HG03060 (cell line): ENCODE data around the gene OTUD5.
"Not testable (repeated sequence)": the region's sequence is repeated elsewhere in the genome, so short reads cannot be mapped to it uniquely, and the experiment has no call there.

ENCODE experiments used
- ATAC-seq: cut with Tn5 transposase; IDR thresholded peaks from one replicate; pipeline ENCODE4 v1.9.1; 2021; ENCODE audit warnings: low read depth, moderate number of reproducible peaks; ENCODE audit not compliant: unreplicated experiment

The OTUD5 gene, protein sequence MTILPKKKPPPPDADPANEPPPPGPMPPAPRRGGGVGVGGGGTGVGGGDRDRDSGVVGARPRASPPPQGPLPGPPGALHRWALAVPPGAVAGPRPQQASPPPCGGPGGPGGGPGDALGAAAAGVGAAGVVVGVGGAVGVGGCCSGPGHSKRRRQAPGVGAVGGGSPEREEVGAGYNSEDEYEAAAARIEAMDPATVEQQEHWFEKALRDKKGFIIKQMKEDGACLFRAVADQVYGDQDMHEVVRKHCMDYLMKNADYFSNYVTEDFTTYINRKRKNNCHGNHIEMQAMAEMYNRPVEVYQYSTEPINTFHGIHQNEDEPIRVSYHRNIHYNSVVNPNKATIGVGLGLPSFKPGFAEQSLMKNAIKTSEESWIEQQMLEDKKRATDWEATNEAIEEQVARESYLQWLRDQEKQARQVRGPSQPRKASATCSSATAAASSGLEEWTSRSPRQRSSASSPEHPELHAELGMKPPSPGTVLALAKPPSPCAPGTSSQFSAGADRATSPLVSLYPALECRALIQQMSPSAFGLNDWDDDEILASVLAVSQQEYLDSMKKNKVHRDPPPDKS

DNA sequence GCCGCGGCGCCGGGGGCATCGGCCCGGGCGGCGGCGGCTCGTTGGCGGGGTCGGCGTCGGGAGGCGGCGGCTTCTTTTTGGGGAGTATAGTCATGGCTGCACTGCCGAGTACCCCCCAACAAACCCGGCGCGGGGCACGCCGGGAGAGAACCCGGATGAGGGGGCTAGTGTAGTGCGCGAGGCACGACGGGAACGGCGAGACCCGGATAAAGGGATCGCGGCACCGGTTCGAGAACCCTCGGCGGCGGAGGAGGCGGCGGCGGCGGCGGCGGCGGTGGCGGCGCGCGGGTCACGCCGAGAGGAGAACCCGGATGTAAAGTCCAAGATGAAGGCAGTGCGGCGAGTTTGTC lies at the start of gene OTUD5:
OTUD5 (minus strand) TSS at position 131 of the 350 bp plus-strand sequence; CDS start at position 94, 37 bp downstream.
- peak; percentile 9 for ATAC-seq

GRCh38 chrX:49003696-49004095 lies 46.3 kb upstream of the OTUD5 start:
- no peak for ATAC-seq

DNA sequence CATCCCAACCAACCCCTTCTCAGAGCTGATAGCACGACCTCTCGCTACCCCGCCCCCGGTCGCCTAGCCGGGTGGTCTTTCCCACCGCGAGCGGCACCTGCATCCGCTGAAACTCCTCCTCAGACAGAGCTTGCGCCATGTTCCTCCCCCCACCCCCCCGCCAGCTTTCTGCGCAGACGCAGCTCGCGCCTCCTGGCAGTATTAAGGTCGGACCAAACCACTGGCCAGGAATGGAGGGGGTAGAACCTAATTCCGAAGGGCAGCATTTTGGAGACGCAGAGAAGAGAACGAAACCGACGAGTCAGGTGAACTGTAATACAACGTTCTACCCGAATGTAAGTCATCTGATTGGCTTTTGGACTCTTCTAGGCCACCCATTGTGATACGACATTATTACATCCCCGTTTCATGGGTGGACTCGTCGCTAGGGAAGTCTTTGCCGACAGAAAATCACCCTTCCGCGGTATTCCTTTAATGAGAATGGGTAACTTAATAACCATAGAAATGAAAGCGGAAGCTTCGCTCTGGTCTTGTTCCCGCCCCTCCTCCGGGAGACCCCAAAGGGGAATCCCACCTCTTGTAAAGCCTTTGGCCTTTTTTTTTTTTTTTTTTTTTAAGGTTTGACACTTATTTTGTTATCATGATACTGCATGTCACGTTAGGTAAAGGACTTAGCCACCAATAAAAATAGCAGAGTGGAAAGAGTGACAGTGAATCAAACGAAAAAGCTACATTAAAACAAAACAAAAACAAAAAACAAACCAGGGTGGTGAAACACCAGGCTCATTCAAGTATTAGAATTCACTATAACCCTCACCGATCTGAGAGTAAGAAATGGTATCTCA lies 44.9 kb upstream of the OTUD5 start, which contains the start of gene GRIPAP1:
GRIPAP1 (minus strand) TSS at position 174 of the 845 bp plus-strand sequence; CDS start at position 139, 35 bp downstream.
- peak; percentile 77 for ATAC-seq

- no peak for ATAC-seq
Observed at GRCh38 chrX:49001521-49002090, 44.2 kb upstream of the OTUD5 start.

- no peak for ATAC-seq
Observed at GRCh38 chrX:49000636-49001035, 43.2 kb upstream of the OTUD5 start.

GRCh38 chrX:48999030-48999429 lies 41.6 kb upstream of the OTUD5 start:
- no peak for ATAC-seq

DNA sequence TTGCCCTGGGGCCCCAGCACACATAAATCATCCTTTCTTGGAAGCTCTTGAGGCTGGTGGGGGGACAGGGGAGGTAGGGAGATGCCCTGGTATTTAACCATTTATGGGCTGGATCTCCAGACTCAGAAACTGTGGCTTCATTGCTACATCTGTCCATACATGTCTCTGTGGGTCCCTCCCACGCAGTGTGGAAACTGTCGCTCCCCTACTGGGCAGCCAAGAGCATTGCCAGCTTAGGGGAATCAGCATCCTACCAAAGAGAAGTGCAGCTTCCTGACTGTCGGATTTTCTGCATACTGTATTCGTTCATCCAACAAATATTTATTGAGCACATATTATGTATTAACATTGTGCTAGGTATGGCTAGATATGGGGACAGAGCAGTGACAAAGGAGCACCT lies 41.0 kb upstream of the OTUD5 start:
- no peak for ATAC-seq

DNA sequence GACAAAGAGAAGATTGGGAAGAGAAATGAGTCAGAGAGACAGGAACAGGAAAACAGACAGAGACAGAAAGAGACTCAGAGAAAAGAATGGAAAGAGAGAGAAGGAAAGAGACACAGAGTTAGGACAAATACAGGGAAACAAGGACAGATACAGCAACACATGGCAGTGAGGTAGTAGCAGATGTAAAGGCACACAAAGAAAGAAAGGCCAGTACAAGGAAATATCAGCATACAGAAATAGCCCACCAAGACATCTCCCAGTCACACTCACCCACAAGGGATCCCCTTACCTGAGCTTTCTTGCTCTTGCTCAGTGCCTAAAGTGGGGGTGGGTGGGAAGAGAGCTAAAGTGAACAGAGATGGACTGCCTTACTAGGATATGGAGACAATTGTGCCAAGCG lies 40.5 kb upstream of the OTUD5 start:
- no peak for ATAC-seq

DNA sequence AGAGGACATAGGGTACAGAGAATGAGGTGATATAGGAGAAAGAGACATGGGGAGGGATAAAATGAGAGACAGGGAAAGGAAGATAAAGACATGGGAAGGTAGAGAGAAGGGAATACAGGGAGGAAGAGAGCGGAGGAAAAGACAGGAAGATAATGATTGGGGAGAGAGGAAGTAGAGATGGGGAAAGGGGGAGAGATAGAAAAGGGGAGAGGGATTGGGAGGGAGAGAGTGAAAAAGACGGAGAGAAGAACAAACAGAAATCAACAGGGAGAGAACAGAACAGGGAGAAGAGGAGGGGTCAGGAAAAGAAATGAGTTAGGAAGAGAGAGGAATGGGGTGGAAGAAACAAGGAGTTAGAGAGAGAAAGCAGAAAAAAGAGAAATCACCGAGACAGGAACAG lies 40.0 kb upstream of the OTUD5 start:
- ATAC-seq = no peak

- ATAC-seq = no peak
Observed at GRCh38 chrX:48996969-48997368, 39.6 kb upstream of the OTUD5 start.

GRCh38 chrX:48992341-48992740 lies 34.9 kb upstream of the OTUD5 start:
- no peak for ATAC-seq

- ATAC-seq = no peak
Observed at GRCh38 chrX:48989483-48989882, 32.1 kb upstream of the OTUD5 start.

- no peak for ATAC-seq
Observed at GRCh38 chrX:48983896-48984295, 26.5 kb upstream of the OTUD5 start.

DNA sequence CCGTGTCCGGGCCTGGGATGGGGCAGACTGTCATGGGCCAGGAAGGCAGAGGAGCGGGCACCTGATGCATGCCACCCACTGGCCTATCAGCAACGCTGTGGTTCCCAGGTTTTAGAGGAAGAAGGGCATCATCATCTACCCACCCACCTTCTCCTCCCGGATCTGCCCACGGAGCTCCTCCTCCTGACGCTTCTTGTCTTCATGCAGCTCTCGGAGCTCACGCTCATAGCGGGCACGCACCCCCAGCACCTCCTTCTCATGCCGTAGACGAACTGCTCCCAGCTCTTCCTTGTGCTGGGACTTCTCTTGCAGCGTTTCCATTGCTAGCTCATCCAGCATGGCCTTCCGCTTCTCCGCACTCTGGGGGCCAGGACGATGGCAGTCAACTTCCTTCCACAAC lies 25.7 kb upstream of the OTUD5 start:
- ATAC-seq = no peak

- ATAC-seq = no peak
Observed at GRCh38 chrX:48981178-48981577, 23.8 kb upstream of the OTUD5 start.

- not testable (repeated sequence) for ATAC-seq
Observed at GRCh38 chrX:48980341-48980740, 22.9 kb upstream of the OTUD5 start.

- no peak for ATAC-seq
Observed at GRCh38 chrX:48978226-48978625, 20.8 kb upstream of the OTUD5 start.

DNA sequence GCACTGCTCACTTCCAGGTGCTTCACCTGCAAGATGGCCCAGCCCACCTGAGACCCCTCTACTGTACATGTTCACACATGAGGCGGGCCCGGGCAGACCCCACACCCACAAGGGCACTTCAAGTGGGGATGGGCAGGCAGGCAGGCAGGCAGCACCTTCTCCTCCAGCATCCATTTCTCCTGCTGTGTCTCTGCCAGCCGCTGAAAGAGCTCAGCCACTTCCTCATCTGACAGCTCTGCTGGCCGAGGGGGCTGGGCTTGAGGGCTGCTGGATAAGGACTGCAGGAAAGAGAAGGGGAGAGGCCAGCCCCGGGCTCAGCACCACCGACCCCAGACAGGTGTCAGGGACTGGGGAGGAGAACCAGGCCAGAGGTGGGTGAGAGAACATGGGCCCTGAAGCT lies 18.7 kb upstream of the OTUD5 start:
- ATAC-seq = no peak

GRCh38 chrX:48975541-48975940 lies 18.1 kb upstream of the OTUD5 start:
- ATAC-seq = no peak

- ATAC-seq = no peak
Observed at GRCh38 chrX:48975041-48975440, 17.6 kb upstream of the OTUD5 start.

DNA sequence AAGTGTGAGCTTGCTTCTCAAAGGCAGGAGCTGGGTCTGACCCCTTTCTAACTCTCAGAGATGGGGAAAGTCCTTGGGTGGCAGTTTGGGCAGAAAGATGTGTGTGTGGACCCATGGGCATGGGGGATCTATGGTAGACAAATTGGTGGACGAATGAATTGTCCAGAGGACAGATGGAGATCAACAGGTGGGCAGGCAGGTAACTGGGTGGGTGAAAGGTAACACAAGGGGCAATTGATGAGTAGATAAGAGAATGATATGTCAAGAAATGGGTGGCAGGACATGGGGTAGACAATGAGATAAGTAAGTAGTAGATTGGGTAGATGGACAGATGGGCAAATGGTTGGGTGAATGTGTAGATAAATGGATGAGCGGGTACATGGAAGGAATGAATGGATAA lies 17.2 kb upstream of the OTUD5 start:
- no peak for ATAC-seq
